IMR-90 (cell line): ENCODE data around the gene WDR89. TPM values are rescaled to one million over a fixed set of nuclear protein-coding genes. Genes with fewer than 3 reads are reported as not detected.

ENCODE experiments used
- ATAC-seq: fragments of 200-7000 bp; cut with Tn5 transposase; 2 replicates; pipeline ENCODE4 v1.9.1; 2020; ENCODE audit warnings: low read depth, mild to moderate bottlenecking, moderate library complexity
- BruUV-seq: library from RNA; stranded (reverse); fragments of 400-500 nt; replicated peaks from 2 replicates; lab custom pipeline; 2021; lab: Mats Ljungman, UMichigan
- CTCF ChIA-PET: fragments of 300-600 bp; formaldehyde crosslinking; extraction: SDS; loops from one replicate; lab custom pipeline; 2021; ENCODE audit warnings: antibody characterized with exemption; lab: Yijun Ruan, JAX
- POLR2A ChIA-PET: fragments of 300-600 bp; sonication (Branson Sonifier 250); formaldehyde crosslinking; loops from one replicate; lab custom pipeline; 2022; ENCODE audit warnings: antibody characterized with exemption; ENCODE audit not compliant: unreplicated experiment; lab: Charles Lee
- DNase-seq: peaks from one replicate; pipeline ENCODE4 v3.0.0; 2013
- H2AFZ ChIP-seq: replicated peaks from 2 replicates; pipeline ENCODE3; 2013; ENCODE audit warnings: low read length, mild to moderate bottlenecking; ENCODE audit not compliant: poor library complexity
- H2AK5ac ChIP-seq: 2 replicates; pipeline ENCODE4 v1.6.1; 2013; ENCODE audit warnings: low read depth, low read length, inconsistent platforms
- H2AK9ac ChIP-seq: replicated peaks from 2 replicates; pipeline ENCODE3; 2013; ENCODE audit warnings: mild to moderate bottlenecking, low read depth, low read length, moderate library complexity; ENCODE audit not compliant: poor library complexity
- H2BK120ac ChIP-seq: 2 replicates; pipeline ENCODE4 v1.6.1; 2013; ENCODE audit warnings: low read depth, low read length, inconsistent platforms
- H2BK15ac ChIP-seq: 3 replicates; pipeline ENCODE4 v1.6.1; 2013; ENCODE audit warnings: low read depth, low read length, inconsistent platforms
- H2BK20ac ChIP-seq: 2 replicates; pipeline ENCODE4 v1.6.1; 2013; ENCODE audit warnings: low read depth, mild to moderate bottlenecking, inconsistent platforms, low read length, moderate library complexity
- H2BK5ac ChIP-seq: 2 replicates; pipeline ENCODE4 v1.6.1; 2013; ENCODE audit warnings: mild to moderate bottlenecking, low read depth, low read length, inconsistent platforms; ENCODE audit not compliant: poor library complexity, severe bottlenecking
- H3K14ac ChIP-seq: replicated peaks from 2 replicates; pipeline ENCODE4 v1.6.1; 2013; ENCODE audit warnings: low read depth, low read length, inconsistent platforms
- H3K18ac ChIP-seq: 2 replicates; pipeline ENCODE4 v1.6.1; 2013; ENCODE audit warnings: low read depth, low read length, control low read depth
- H3K23ac ChIP-seq: 2 replicates; pipeline ENCODE4 v1.6.1; 2013; ENCODE audit warnings: low read depth, low read length, inconsistent platforms
- H3K27ac ChIP-seq: 2 replicates; pipeline ENCODE4 v1.5.1; 2013; ENCODE audit warnings: mild to moderate bottlenecking, control low read depth, low read length; ENCODE audit not compliant: insufficient read depth
- H3K27me3 ChIP-seq: 2 replicates; pipeline ENCODE4 v1.6.1; 2013; ENCODE audit warnings: low read length; ENCODE audit not compliant: control insufficient read depth, insufficient read depth
- H3K36me3 ChIP-seq: 2 replicates; pipeline ENCODE4 v1.6.1; 2013; ENCODE audit warnings: low read length, mixed read lengths; ENCODE audit not compliant: control insufficient read depth, insufficient read depth
- H3K4ac ChIP-seq: 2 replicates; pipeline ENCODE4 v1.6.1; 2013; ENCODE audit warnings: low read depth, low read length, inconsistent platforms
- H3K4me1 ChIP-seq: 2 replicates; pipeline ENCODE4 v1.6.1; 2013; ENCODE audit warnings: low read length, mixed read lengths; ENCODE audit not compliant: control insufficient read depth, insufficient read depth
- H3K4me2 ChIP-seq: 2 replicates; pipeline ENCODE4 v1.6.1; 2013; ENCODE audit warnings: low read depth, mild to moderate bottlenecking, control low read depth, low read length, moderate library complexity
- H3K4me3 ChIP-seq: 2 replicates; pipeline ENCODE4 v1.5.1; 2013; ENCODE audit warnings: low read depth, mild to moderate bottlenecking, control low read depth, low read length, moderate library complexity; ENCODE audit not compliant: insufficient read depth
- H3K56ac ChIP-seq: 2 replicates; pipeline ENCODE4 v1.6.1; 2013; ENCODE audit warnings: low read length, inconsistent platforms; ENCODE audit not compliant: insufficient read depth; ENCODE audit errors: extremely low read depth
- H3K79me1 ChIP-seq, 2 experiments: 2 replicates each; pipeline ENCODE4 v1.6.1; 2013; ENCODE audit warnings: low read length in 2 of 2, inconsistent platforms in 1 of 2, low read depth in 1 of 2
- H3K9ac ChIP-seq: 2 replicates; pipeline ENCODE4 v1.6.1; 2013; ENCODE audit warnings: low read depth, low read length, control low read depth
- H3K9me1 ChIP-seq: 2 replicates; pipeline ENCODE4 v1.6.1; 2013; ENCODE audit warnings: low read length, inconsistent platforms; ENCODE audit not compliant: insufficient read depth
- H3K9me3 ChIP-seq: 2 replicates; pipeline ENCODE4 v1.6.1; 2013; ENCODE audit warnings: low read length; ENCODE audit not compliant: control insufficient read depth, insufficient read depth
- H4K20me1 ChIP-seq: 2 replicates; pipeline ENCODE4 v1.6.1; 2013; ENCODE audit warnings: low read length, inconsistent platforms; ENCODE audit not compliant: insufficient read depth
- H4K5ac ChIP-seq: 2 replicates; pipeline ENCODE4 v1.6.1; 2013; ENCODE audit warnings: mild to moderate bottlenecking, low read depth, low read length, control low read depth
- H4K8ac ChIP-seq, 2 experiments: 2 replicates each; pipeline ENCODE4 v1.6.1; 2013; ENCODE audit warnings: low read depth in 2 of 2, low read length in 2 of 2, control low read depth in 1 of 2, inconsistent platforms in 1 of 2
- H4K91ac ChIP-seq: 2 replicates; pipeline ENCODE4 v1.6.1; 2013; ENCODE audit warnings: low read depth, low read length, inconsistent platforms; ENCODE audit not compliant: insufficient read depth
- BHLHE40 ChIP-seq: fragments of 150-350 bp; IDR thresholded peaks from 2 replicates; pipeline ENCODE4 v1.6.1; 2016; ENCODE audit warnings: mild to moderate bottlenecking, low read depth, low read length
- CEBPB ChIP-seq: IDR thresholded peaks from 2 replicates; pipeline ENCODE4 v1.6.1; 2012; ENCODE audit warnings: low read depth, low read length, improper control_type of control experiment
- CHD1 ChIP-seq: IDR thresholded peaks from 2 replicates; pipeline ENCODE4 v1.6.1; 2012; ENCODE audit warnings: low read depth, low read length, improper control_type of control experiment
- CTCF ChIP-seq: conservative IDR thresholded peaks from 2 replicates; pipeline ENCODE4 v1.5.1; 2012; ENCODE audit warnings: mild to moderate bottlenecking, low read depth, low read length, improper control_type of control experiment
- ELK1 ChIP-seq: fragments of 150-350 bp; IDR thresholded peaks from 2 replicates; pipeline ENCODE4 v1.6.1; 2016; ENCODE audit warnings: low read depth, mild to moderate bottlenecking, low read length, moderate library complexity, borderline replicate concordance
- MAZ ChIP-seq: IDR thresholded peaks from 2 replicates; pipeline ENCODE4 v1.6.1; 2012; ENCODE audit warnings: low read depth, mild to moderate bottlenecking, low read length, improper control_type of control experiment, moderate library complexity, borderline replicate concordance
- MXI1 ChIP-seq: IDR thresholded peaks from 2 replicates; pipeline ENCODE4 v1.6.1; 2012; ENCODE audit warnings: low read depth, mild to moderate bottlenecking, low read length, moderate library complexity, borderline replicate concordance
- RAD21 ChIP-seq: IDR thresholded peaks from 2 replicates; pipeline ENCODE4 v1.6.1; 2012; ENCODE audit warnings: low read length, improper control_type of control experiment
- USF2 ChIP-seq: fragments of 150-350 bp; IDR thresholded peaks from 2 replicates; pipeline ENCODE4 v1.6.1; 2017; ENCODE audit warnings: mild to moderate bottlenecking, antibody characterized with exemption, low read length, low read depth
- dilution Hi-C: fragments of 300-500 bp; cut with HindIII; formaldehyde crosslinking; loops from one replicate; pipeline ENCODE4 v1.14.3; 2018; ENCODE audit warnings: low sequenced_read_pairs; ENCODE audit not compliant: unreplicated experiment
- in situ Hi-C: fragments of 300-500 bp; cut with MboI; formaldehyde crosslinking; loops from 3 replicates; pipeline ENCODE4 v1.14.3; 2019; ENCODE audit warnings: low sequenced_read_pairs, inconsistent platforms, mixed read lengths
- intact Hi-C: fragments of 100-400 bp; cut with micrococcal nuclease; formaldehyde crosslinking; loops from 2 replicates; pipeline ENCODE4 v1.10.0; 2022
- polyA plus RNA-seq, 3 experiments: library from polyadenylated mRNA; depleted of rRNA; stranded (reverse); fragments of >200 nt; gene quantifications; 2 replicates each; pipeline ENCODE4 v1.2.3, GENCODE V29; 2012; ENCODE audit warnings: low replicate concordance in 1 of 3
- total RNA-seq: library from RNA; depleted of rRNA; stranded (reverse); fragments of >200 nt; gene quantifications from 2 replicates; pipeline ENCODE4 v1.2.3, GENCODE V29; 2012

WDR89 gene
- total and polyA plus RNA-seq, 2 of the 4 experiments (the other 2 are of a cell fraction), result 4.3 to 10.2 TPM

- no TSS peak for BruUV-seq
Measured at GRCh38 chr14:63686926-63687325, 45.3 kb upstream of the WDR89 start.

More at GRCh38 chr14:63686926-63687325, 45.3 kb upstream of the WDR89 start:
- no peak overlapping the region for H3K9ac ChIP-seq
- no peak for DNase-seq
- H3K23ac ChIP-seq, result no peak overlapping the region
- H3K14ac ChIP-seq, result no peak overlapping the region
- H3K79me1 ChIP-seq, result peaks cover 0 to 6% of the 10 kb centered on the region in 2 experiments; a peak in 2 of 4 replicates
- no peaks in the 10 kb centered on the region for H4K20me1 ChIP-seq
- H3K56ac ChIP-seq, result no peak overlapping the region
- ATAC-seq, result no peak
- no peak overlapping the region for H4K8ac ChIP-seq
- H3K4me1 ChIP-seq, result no peaks in the 10 kb centered on the region
- ChIA-PET CTCF (no interaction called here), POLR2A (no interaction called here)
- H3K4me2 ChIP-seq, result no peak overlapping the region
- H3K9me3 ChIP-seq, result no peaks in the 10 kb centered on the region
- H2BK120ac ChIP-seq, result no peak overlapping the region
- dilution Hi-C loops, result no loop called here
- H4K91ac ChIP-seq, result no peak overlapping the region
- H3K4ac ChIP-seq, result no peak overlapping the region
- no peak overlapping the region for H2AK9ac ChIP-seq
- H3K27me3 ChIP-seq, result no peaks in the 10 kb centered on the region
- H2BK15ac ChIP-seq, result no peak overlapping the region
- intact Hi-C loops, result no loop called here
- H2BK5ac ChIP-seq, result no peak overlapping the region
- no peak overlapping the region for H3K18ac ChIP-seq
- no peaks in the 10 kb centered on the region for H3K9me1 ChIP-seq
- no peak overlapping the region for H2BK20ac ChIP-seq
- H2AK5ac ChIP-seq, result no peak overlapping the region
- H4K5ac ChIP-seq, result no peak overlapping the region
- in situ Hi-C loops, result no loop called here
- no peak overlapping the region for H3K27ac ChIP-seq
- peaks cover 2% of the 10 kb centered on the region for H3K36me3 ChIP-seq
- TF ChIP-seq CHD1 (no peak), CEBPB (no peak), BHLHE40 (no peak), RAD21 (no peak), USF2 (no peak), ELK1 (no peak), CTCF (no peak), MAZ (no peak), MXI1 (no peak)
- no peak overlapping the region for H2AFZ ChIP-seq
- H3K4me3 ChIP-seq, result no peak overlapping the region
